WTC11 (cell line): ENCODE results near the gene MX1. TPM values are rescaled to one million over a fixed set of nuclear protein-coding genes. Genes with fewer than 3 reads are reported as not detected.

ENCODE experiments used
- ATAC-seq: fragments of 200-7000 bp; cut with Tn5 transposase; 2 replicates; pipeline ENCODE4 v1.10.0; 2021; ENCODE audit warnings: mild to moderate bottlenecking, moderate library complexity
- CTCF ChIA-PET: fragments of 300-600 bp; sonication (Branson Sonifier 250); formaldehyde crosslinking; loops from one replicate; lab custom pipeline; 2021; ENCODE audit warnings: antibody characterized with exemption; lab: Charles Lee
- POLR2A ChIA-PET: fragments of 350-600 bp; sonication (Branson Sonifier 250); formaldehyde crosslinking; loops from one replicate; lab custom pipeline; 2021; ENCODE audit warnings: antibody characterized with exemption; lab: Charles Lee
- DNase-seq: peaks from one replicate; pipeline ENCODE4 v3.0.0; 2021; ENCODE audit warnings: low spot score
- H3K27ac Mint-ChIP-seq: 2 replicates; pipeline ENCODE4 v1.8.0; 2021; ENCODE audit warnings: mixed read lengths
- H3K27me3 Mint-ChIP-seq: 2 replicates; pipeline ENCODE4 v1.8.0; 2021; ENCODE audit warnings: low read depth, mild to moderate bottlenecking, moderate library complexity, mixed read lengths
- H3K36me3 Mint-ChIP-seq: 2 replicates; pipeline ENCODE4 v1.8.0; 2021; ENCODE audit warnings: mixed read lengths
- H3K4me1 Mint-ChIP-seq: 2 replicates; pipeline ENCODE4 v1.8.0; 2022; ENCODE audit warnings: mixed read lengths
- H3K4me3 Mint-ChIP-seq: 2 replicates; pipeline ENCODE4 v1.8.0; 2021; ENCODE audit warnings: mild to moderate bottlenecking, moderate library complexity, mixed read lengths
- H3K9me3 Mint-ChIP-seq: 2 replicates; pipeline ENCODE4 v1.8.0; 2021; ENCODE audit warnings: mixed read lengths
- ATF3 ChIP-seq: sonication (generic); formaldehyde crosslinking; conservative IDR thresholded peaks from 2 replicates; pipeline ENCODE4 v1.8.1; 2022; ENCODE audit warnings: mild to moderate bottlenecking, missing genetic modification reagents
- FOXK1 ChIP-seq: sonication (generic); formaldehyde crosslinking; IDR thresholded peaks from 2 replicates; pipeline ENCODE4 v1.8.0; 2022; ENCODE audit warnings: mild to moderate bottlenecking, moderate library complexity, missing genetic modification reagents
- GABPB1 ChIP-seq: sonication (generic); formaldehyde crosslinking; IDR thresholded peaks from 2 replicates; pipeline ENCODE4 v1.8.1; 2023; ENCODE audit warnings: mild to moderate bottlenecking, missing genetic modification reagents
- GTF2I ChIP-seq: fragments of 250-450 bp; sonication (Bioruptor Pico); conservative IDR thresholded peaks from 2 replicates; pipeline ENCODE4 v1.4.0; 2021; ENCODE audit warnings: mild to moderate bottlenecking
- HMGXB4 ChIP-seq: sonication (generic); formaldehyde crosslinking; IDR thresholded peaks from 2 replicates; pipeline ENCODE4 v1.8.1; 2023; ENCODE audit warnings: mild to moderate bottlenecking, moderate library complexity, missing genetic modification reagents
- IRF1 ChIP-seq: sonication (generic); formaldehyde crosslinking; IDR thresholded peaks from 2 replicates; pipeline ENCODE4 v1.8.0; 2023; ENCODE audit warnings: missing genetic modification reagents
- SMAD3 ChIP-seq: sonication (generic); formaldehyde crosslinking; IDR thresholded peaks from 2 replicates; pipeline ENCODE4 v1.8.0; 2022; ENCODE audit warnings: missing genetic modification reagents, mild to moderate bottlenecking, borderline replicate concordance
- SP1 ChIP-seq: sonication (generic); formaldehyde crosslinking; conservative IDR thresholded peaks from 2 replicates; pipeline ENCODE4 v1.8.1; 2022; ENCODE audit warnings: missing genetic modification reagents
- TP53 ChIP-seq: sonication (generic); formaldehyde crosslinking; IDR thresholded peaks from 2 replicates; pipeline ENCODE4 v1.8.1; 2023; ENCODE audit warnings: mild to moderate bottlenecking, missing genetic modification reagents
- ZNF219 ChIP-seq: sonication (generic); formaldehyde crosslinking; IDR thresholded peaks from 2 replicates; pipeline ENCODE4 v1.8.0; 2023; ENCODE audit warnings: missing genetic modification reagents, mild to moderate bottlenecking, borderline replicate concordance
- ZNF423 ChIP-seq: fragments of 250-450 bp; sonication (Bioruptor Pico); IDR thresholded peaks from 2 replicates; pipeline ENCODE4 v2.1.2; 2022; ENCODE audit warnings: mild to moderate bottlenecking, moderate library complexity
- ZNF671 ChIP-seq: fragments of 250-450 bp; sonication (Bioruptor Pico); IDR thresholded peaks from 2 replicates; pipeline ENCODE4 v1.8.0; 2021; ENCODE audit warnings: mild to moderate bottlenecking
- total RNA-seq: library from RNA; stranded (reverse); gene quantifications from 3 replicates; pipeline ENCODE4 v1.2.3, GENCODE V29; 2021
- TF ChIP-seq, protein P1 (sequence below): fragments of 250-450 bp; sonication (Bioruptor Pico); IDR thresholded peaks from 2 replicates; pipeline ENCODE4 v1.9.0; 2021; ENCODE audit warnings: moderate library complexity, mild to moderate bottlenecking, inconsistent platforms, borderline replicate concordance
- TF ChIP-seq, protein P2 (sequence below): fragments of 250-450 bp; sonication (Bioruptor Pico); IDR thresholded peaks from 2 replicates; pipeline ENCODE4 v1.8.0; 2021; ENCODE audit warnings: mild to moderate bottlenecking
- TF ChIP-seq, protein P3 (sequence below): sonication (generic); formaldehyde crosslinking; IDR thresholded peaks from 2 replicates; pipeline ENCODE4 v1.8.1; 2023; ENCODE audit warnings: mild to moderate bottlenecking, missing genetic modification reagents
- TF ChIP-seq, protein P4 (sequence below): sonication (generic); formaldehyde crosslinking; IDR thresholded peaks from 2 replicates; pipeline ENCODE4 v1.8.1; 2023; ENCODE audit warnings: mild to moderate bottlenecking, missing genetic modification reagents

Gene MX1
- total RNA-seq, 1 experiment from 2014 or later: 3.6 TPM

DNA sequence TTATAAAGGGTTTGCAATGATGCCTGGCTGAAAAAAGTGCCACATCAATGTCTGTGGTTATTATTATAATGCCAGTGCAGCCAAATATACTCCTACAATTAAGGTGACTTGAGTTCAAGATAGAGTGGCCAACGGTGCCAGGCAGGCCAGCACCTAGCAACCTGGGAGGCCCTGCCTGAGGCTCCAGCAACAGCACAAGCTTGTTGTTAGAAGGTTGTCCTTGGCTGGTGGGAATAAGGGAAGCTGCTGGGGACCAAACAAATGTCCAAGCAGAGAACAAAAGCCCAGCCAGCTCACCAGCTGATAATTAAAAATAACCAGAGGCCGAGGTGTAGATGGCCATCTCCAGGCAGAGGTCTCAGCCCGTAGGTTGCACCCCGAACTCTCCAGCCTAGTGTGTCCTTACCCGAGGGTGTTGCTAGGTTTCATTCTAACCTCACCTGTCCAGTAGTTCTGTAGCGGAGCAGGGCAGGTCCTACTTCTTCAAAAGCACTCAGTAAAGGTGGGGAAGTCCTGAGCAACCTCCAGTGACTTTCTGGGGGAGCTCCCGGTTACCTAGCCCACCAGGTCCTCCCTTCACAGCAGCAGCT is 80.1 kb downstream of the MX1 start (continued):
- TF ChIP-seq ATF3 (CRISPR knock-in tag) (no peak), GABPB1 (no peak), GTF2I (CRISPR knock-in tag) (no peak), IRF1 (CRISPR knock-in tag) (no peak), HMGXB4 (CRISPR knock-in tag) (no peak), ZNF671 (no peak)
- TF ChIP-seq, protein P1, sequence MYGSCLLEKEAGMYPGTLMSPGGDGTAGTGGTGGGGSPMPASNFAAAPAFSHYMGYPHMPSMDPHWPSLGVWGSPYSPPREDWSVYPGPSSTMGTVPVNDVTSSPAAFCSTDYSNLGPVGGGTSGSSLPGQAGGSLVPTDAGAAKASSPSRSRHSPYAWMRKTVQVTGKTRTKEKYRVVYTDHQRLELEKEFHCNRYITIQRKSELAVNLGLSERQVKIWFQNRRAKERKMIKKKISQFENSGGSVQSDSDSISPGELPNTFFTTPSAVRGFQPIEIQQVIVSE (CRISPR knock-in tag): no peak
- TF ChIP-seq, protein P2, sequence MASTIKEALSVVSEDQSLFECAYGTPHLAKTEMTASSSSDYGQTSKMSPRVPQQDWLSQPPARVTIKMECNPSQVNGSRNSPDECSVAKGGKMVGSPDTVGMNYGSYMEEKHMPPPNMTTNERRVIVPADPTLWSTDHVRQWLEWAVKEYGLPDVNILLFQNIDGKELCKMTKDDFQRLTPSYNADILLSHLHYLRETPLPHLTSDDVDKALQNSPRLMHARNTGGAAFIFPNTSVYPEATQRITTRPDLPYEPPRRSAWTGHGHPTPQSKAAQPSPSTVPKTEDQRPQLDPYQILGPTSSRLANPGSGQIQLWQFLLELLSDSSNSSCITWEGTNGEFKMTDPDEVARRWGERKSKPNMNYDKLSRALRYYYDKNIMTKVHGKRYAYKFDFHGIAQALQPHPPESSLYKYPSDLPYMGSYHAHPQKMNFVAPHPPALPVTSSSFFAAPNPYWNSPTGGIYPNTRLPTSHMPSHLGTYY (CRISPR knock-in tag): no peak

- ChIA-PET CTCF (interaction anchor here (1.0 to 1.6 kb wide), 5 partner anchors 46 to 224 kb away, joined by 3 to 4 read pairs (median 3); no protein-coding TSS in a partner anchor), POLR2A (no interaction called here)
- peak; percentile 24 for ATAC-seq
- Mint-ChIP-seq H3K4me1 (peaks cover 23% of the 10 kb centered on the region), H3K9me3 (no peaks in the 10 kb centered on the region), H3K36me3 (no peaks in the 10 kb centered on the region), H3K27ac (no peak overlapping the region), H3K4me3 (peak overlapping the region; percentile 80), H3K27me3 (peaks cover 35% of the 10 kb centered on the region)
- DNase-seq: peak; percentile 37
- TF ChIP-seq SP1 (CRISPR knock-in tag): peak; percentile 24; the same call in 1 of the 2 replicates
- no peak for TF ChIP-seq HMGXB4 (CRISPR knock-in tag)
Observed at GRCh38 chr21:41506611-41507520, 80.8 kb downstream of the MX1 start.

- H3K27ac Mint-ChIP-seq: no peak within 1 kb of the TSS
- H3K9me3 Mint-ChIP-seq: no peaks in the 10 kb centered on the region
- H3K4me3 Mint-ChIP-seq: peak within 1 kb of the TSS; percentile 80
- DNase-seq: peak; percentile 60
- no peaks in the 10 kb centered on the region for H3K36me3 Mint-ChIP-seq
- H3K4me1 Mint-ChIP-seq: peaks cover 23% of the 10 kb centered on the region
- ChIA-PET POLR2A (no interaction called here), CTCF (interaction anchor here (0.8 to 1.1 kb wide), 3 partner anchors 88 to 309 kb away, joined by 3 to 6 read pairs (median 5); no protein-coding TSS in a partner anchor)
- H3K27me3 Mint-ChIP-seq: peaks cover 35% of the 10 kb centered on the region
- peak; percentile 40 for ATAC-seq
- TF ChIP-seq, protein P3, sequence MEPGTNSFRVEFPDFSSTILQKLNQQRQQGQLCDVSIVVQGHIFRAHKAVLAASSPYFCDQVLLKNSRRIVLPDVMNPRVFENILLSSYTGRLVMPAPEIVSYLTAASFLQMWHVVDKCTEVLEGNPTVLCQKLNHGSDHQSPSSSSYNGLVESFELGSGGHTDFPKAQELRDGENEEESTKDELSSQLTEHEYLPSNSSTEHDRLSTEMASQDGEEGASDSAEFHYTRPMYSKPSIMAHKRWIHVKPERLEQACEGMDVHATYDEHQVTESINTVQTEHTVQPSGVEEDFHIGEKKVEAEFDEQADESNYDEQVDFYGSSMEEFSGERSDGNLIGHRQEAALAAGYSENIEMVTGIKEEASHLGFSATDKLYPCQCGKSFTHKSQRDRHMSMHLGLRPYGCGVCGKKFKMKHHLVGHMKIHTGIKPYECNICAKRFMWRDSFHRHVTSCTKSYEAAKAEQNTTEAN (CRISPR knock-in tag): no peak
- no peak for TF ChIP-seq SMAD3 (CRISPR knock-in tag)
- 0 out of 2 replicates have a peak, but pooled peaks have one; percentile 14 for TF ChIP-seq TP53
- TF ChIP-seq ZNF219 (CRISPR knock-in tag): no peak
- TF ChIP-seq, protein P4, sequence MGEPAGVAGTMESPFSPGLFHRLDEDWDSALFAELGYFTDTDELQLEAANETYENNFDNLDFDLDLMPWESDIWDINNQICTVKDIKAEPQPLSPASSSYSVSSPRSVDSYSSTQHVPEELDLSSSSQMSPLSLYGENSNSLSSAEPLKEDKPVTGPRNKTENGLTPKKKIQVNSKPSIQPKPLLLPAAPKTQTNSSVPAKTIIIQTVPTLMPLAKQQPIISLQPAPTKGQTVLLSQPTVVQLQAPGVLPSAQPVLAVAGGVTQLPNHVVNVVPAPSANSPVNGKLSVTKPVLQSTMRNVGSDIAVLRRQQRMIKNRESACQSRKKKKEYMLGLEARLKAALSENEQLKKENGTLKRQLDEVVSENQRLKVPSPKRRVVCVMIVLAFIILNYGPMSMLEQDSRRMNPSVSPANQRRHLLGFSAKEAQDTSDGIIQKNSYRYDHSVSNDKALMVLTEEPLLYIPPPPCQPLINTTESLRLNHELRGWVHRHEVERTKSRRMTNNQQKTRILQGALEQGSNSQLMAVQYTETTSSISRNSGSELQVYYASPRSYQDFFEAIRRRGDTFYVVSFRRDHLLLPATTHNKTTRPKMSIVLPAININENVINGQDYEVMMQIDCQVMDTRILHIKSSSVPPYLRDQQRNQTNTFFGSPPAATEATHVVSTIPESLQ (CRISPR knock-in tag): no peak
- TF ChIP-seq ZNF423 (CRISPR knock-in tag): peak; percentile 79
- 0 out of 2 replicates have a peak, but pooled peaks have one; percentile 16 for TF ChIP-seq FOXK1 (CRISPR knock-in tag)
- no peak for TF ChIP-seq IRF1 (CRISPR knock-in tag)
Observed at GRCh38 chr21:41507521-41508414, 81.7 kb downstream of the MX1 start, which contains the start of gene TMPRSS2. Gene TMPRSS2, minus strand, starts transcription at chr21:41508158. Its CDS starts 10,025 bp downstream, at chr21:41498133.
